HepG2 (cell line): ENCODE results near the gene TCAP.

Experiments used
- EZH2 ChIP-seq: conservative IDR thresholded peaks from 2 replicates; pipeline ENCODE4 v1.6.1; 2012; ENCODE audit warnings: mild to moderate bottlenecking, low read depth, low read length, moderate library complexity
- MAFF ChIP-seq: IDR thresholded peaks from 2 replicates; pipeline ENCODE4 v1.6.1; 2011; ENCODE audit warnings: low read depth, low read length, improper control_type of control experiment
- NFKB2 ChIP-seq: sonication (generic); formaldehyde crosslinking; IDR thresholded peaks from 2 replicates; pipeline ENCODE4 v1.4.0; 2020; ENCODE audit warnings: missing genetic modification reagents, borderline replicate concordance
- NR1H2 ChIP-seq: sonication (generic); formaldehyde crosslinking; IDR thresholded peaks from 2 replicates; pipeline ENCODE4 v1.8.1; 2022; ENCODE audit warnings: low read depth, missing genetic modification reagents, borderline replicate concordance
- POLR2G ChIP-seq: fragments of 200-400 bp; formaldehyde crosslinking; IDR thresholded peaks from 2 replicates; pipeline ENCODE4 v1.6.1; 2018; ENCODE audit warnings: mild to moderate bottlenecking, low read depth, low read length, moderate library complexity
- SAP130 ChIP-seq: IDR thresholded peaks from 2 replicates; pipeline ENCODE4 v1.6.1; 2016; ENCODE audit warnings: low read depth
- WIZ ChIP-seq: sonication (generic); formaldehyde crosslinking; IDR thresholded peaks from 2 replicates; pipeline ENCODE4 v1.5.1; 2020; ENCODE audit warnings: mild to moderate bottlenecking, missing genetic modification reagents
- YY1 ChIP-seq: IDR thresholded peaks from 2 replicates; pipeline ENCODE4 v1.6.1; 2011; ENCODE audit warnings: low read length, low read depth, moderate library complexity, mild to moderate bottlenecking; ENCODE audit not compliant: insufficient read depth, insufficient replicate concordance
- ZNF232 ChIP-seq: sonication (generic); formaldehyde crosslinking; IDR thresholded peaks from 2 replicates; pipeline ENCODE4 v1.4.0; 2020; ENCODE audit warnings: missing genetic modification reagents, borderline replicate concordance
- ZNF362 ChIP-seq: sonication (generic); formaldehyde crosslinking; IDR thresholded peaks from 2 replicates; pipeline ENCODE4 v1.4.0; 2020; ENCODE audit warnings: missing genetic modification reagents, mild to moderate bottlenecking, borderline replicate concordance
- ZNF547 ChIP-seq: sonication (generic); formaldehyde crosslinking; IDR thresholded peaks from 2 replicates; pipeline ENCODE4 v1.5.1; 2020; ENCODE audit warnings: mild to moderate bottlenecking, missing genetic modification reagents
- TF ChIP-seq, protein P1 (sequence below): sonication (generic); formaldehyde crosslinking; IDR thresholded peaks from 2 replicates; pipeline ENCODE4 v1.5.0; 2020; ENCODE audit warnings: mild to moderate bottlenecking, missing genetic modification reagents, moderate library complexity

- TF ChIP-seq NFKB2 (no peak), ZNF232 (CRISPR knock-in tag) (no peak), YY1 (no peak), ZNF362 (no peak), POLR2G (no peak), MAFF (no peak), NR1H2 (CRISPR knock-in tag) (no peak), ZNF547 (no peak), SAP130 (CRISPR knock-in tag) (no peak), WIZ (CRISPR knock-in tag) (no peak), EZH2 (no peak)
- TF ChIP-seq, protein P1, sequence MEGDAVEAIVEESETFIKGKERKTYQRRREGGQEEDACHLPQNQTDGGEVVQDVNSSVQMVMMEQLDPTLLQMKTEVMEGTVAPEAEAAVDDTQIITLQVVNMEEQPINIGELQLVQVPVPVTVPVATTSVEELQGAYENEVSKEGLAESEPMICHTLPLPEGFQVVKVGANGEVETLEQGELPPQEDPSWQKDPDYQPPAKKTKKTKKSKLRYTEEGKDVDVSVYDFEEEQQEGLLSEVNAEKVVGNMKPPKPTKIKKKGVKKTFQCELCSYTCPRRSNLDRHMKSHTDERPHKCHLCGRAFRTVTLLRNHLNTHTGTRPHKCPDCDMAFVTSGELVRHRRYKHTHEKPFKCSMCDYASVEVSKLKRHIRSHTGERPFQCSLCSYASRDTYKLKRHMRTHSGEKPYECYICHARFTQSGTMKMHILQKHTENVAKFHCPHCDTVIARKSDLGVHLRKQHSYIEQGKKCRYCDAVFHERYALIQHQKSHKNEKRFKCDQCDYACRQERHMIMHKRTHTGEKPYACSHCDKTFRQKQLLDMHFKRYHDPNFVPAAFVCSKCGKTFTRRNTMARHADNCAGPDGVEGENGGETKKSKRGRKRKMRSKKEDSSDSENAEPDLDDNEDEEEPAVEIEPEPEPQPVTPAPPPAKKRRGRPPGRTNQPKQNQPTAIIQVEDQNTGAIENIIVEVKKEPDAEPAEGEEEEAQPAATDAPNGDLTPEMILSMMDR (CRISPR knock-in tag), result no peak
Measured at GRCh38 chr17:39655105-39655504, 10.0 kb upstream of the TCAP start.
